ENCODE measurements around the gene OR2B2. TPM values are rescaled to one million over a fixed set of nuclear protein-coding genes. Genes with fewer than 3 reads are reported as not detected.

OR2B2 gene
- total and polyA plus RNA-seq, 2 experiments from 2014 or later: not detected

DNA sequence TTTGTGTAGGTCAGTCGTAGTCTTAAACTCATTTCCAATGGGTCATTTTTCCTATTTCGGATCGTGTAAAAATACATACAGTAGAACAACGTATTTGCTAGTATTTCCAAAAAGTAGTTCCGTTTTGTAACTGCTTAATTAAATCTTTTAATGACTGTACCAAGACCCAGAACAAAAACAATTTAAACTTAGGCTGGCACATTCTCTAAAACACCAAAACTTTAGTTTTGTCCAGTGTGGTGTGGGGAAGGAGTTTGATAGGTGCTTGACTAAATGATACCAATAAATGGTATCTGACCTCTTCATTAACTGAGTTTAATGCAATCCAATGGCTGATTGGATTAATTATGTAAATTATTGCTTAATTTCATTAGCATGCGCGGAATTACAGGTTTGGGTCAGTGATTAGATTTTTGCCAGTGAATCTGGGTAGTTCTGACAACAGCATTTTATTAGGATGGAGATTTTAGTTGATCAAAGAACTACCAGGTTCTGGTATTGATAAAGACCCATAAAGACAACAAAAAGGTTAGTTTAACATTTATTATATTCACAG, 20.8 kb downstream of the OR2B2 start:
- peaks cover 20% of the 10 kb centered on the region for H3K4me1 ChIP-seq (ENCODE audit: low read depth)
- no peaks in the 10 kb centered on the region for H3K27me3 ChIP-seq
- H3K4me3 ChIP-seq: peak overlapping the region; percentile 79
- H3K27ac ChIP-seq: peak overlapping the region; percentile 32
- TF ChIP-seq, protein P1, sequence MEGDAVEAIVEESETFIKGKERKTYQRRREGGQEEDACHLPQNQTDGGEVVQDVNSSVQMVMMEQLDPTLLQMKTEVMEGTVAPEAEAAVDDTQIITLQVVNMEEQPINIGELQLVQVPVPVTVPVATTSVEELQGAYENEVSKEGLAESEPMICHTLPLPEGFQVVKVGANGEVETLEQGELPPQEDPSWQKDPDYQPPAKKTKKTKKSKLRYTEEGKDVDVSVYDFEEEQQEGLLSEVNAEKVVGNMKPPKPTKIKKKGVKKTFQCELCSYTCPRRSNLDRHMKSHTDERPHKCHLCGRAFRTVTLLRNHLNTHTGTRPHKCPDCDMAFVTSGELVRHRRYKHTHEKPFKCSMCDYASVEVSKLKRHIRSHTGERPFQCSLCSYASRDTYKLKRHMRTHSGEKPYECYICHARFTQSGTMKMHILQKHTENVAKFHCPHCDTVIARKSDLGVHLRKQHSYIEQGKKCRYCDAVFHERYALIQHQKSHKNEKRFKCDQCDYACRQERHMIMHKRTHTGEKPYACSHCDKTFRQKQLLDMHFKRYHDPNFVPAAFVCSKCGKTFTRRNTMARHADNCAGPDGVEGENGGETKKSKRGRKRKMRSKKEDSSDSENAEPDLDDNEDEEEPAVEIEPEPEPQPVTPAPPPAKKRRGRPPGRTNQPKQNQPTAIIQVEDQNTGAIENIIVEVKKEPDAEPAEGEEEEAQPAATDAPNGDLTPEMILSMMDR (IDR thresholded peaks at IDR 0.05; ENCODE audit: low read depth, low read length): no peak
- no peaks in the 10 kb centered on the region for H3K9me3 ChIP-seq (ENCODE audit: low read depth)
- H3K36me3 ChIP-seq: no peaks in the 10 kb centered on the region
- no peak for DNase-seq (ENCODE audit: low read depth in 1 of 2, low spot score in 1 of 2)

DNA sequence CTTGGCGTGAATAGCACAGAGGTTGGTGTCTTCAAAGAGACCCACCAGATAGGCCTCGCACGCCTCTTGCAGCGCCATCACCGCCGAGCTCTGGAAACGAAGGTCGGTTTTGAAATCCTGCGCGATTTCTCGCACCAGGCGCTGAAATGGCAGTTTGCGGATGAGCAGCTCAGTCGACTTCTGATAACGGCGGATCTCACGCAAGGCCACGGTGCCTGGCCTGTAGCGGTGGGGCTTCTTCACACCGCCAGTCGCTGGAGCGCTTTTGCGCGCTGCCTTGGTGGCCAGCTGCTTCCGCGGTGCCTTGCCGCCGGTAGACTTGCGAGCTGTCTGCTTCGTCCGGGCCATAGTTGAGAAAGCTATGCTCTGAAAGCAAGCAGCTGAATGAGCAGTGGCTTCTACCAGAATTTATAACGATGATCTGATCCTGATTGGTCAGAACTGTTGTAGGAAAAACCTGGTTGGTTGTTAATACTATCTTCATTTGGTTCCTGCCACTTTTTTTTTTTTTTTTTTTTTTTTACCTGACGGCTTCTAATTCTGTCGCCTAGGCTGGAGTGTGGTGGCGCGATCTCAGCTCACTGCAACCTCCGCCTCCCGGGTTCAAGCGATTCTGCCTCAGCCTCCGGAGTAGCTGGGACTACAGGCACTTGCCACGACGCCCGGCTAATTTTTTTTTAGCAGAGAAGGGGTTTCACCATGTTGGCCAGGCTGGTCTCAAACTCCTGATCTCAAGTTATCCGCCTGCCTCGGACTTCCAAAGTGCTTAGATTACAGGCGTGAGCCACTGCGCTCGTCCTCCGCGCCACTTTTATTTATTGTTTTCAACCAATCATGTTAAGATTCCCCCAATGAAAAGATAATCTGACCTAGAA, 21.5 kb downstream of the OR2B2 start:
- Histone ChIP-seq H3K9me3 (ENCODE audit: low read depth) (no peaks in the 10 kb centered on the region), H3K4me3 (peak overlapping the region; percentile 79), H3K36me3 (no peaks in the 10 kb centered on the region), H3K27me3 (no peaks in the 10 kb centered on the region), H3K4me1 (ENCODE audit: low read depth) (peaks cover 20% of the 10 kb centered on the region), H3K27ac (peak overlapping the region; percentile 74)
- DNase-seq (ENCODE audit: low read depth in 1 of 2, low spot score in 1 of 2): peak; percentile 91 to 94
- TF ChIP-seq, protein P1 (IDR thresholded peaks at IDR 0.05; ENCODE audit: low read depth, low read length): no peak

DNA sequence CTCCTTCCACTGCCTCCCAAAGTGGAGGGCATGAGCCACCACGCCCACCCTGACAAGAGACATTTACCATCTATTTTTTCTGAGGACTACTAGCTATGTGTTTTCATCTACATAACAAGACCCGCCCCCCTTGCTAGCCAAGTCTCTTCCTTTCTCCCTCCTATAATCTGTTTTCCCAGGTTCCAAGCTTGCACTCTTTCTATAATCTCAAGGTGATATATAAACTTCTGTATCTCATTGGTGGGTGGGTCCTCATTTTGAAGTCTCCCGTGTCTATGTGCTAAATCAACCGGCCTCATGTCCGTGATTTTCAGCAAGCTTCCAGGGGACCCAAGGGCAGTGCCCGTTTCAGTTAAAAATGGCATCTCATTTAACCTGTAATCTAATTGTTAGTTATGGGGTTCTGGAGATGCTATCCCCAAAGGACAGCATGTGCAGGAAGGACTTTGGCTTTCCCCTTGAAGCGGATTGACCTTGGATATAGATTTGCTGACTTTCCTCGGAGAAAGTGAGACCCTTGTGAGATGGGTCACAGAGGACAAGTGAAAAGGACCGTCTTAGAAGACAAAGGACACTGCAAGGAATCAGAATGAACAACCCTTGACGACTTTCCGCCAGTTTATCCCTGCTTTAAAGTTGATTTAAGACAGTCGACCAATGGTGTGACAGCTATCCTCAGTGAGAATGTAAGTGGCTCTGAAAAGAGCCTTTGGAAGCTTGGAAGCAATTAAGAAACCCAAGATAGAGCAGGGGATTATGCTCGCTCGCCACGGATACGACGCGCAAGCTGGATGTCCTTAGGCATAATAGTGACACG, 22.4 kb downstream of the OR2B2 start:
- H3K27ac ChIP-seq: peak overlapping the region; percentile 74
- no peaks in the 10 kb centered on the region for H3K36me3 ChIP-seq
- H3K27me3 ChIP-seq: no peaks in the 10 kb centered on the region
- no peak for DNase-seq (ENCODE audit: low read depth in 1 of 2, low spot score in 1 of 2)
- H3K9me3 ChIP-seq (ENCODE audit: low read depth): no peaks in the 10 kb centered on the region
- peaks cover 20% of the 10 kb centered on the region for H3K4me1 ChIP-seq (ENCODE audit: low read depth)
- peak overlapping the region; percentile 79 for H3K4me3 ChIP-seq
- TF ChIP-seq, protein P1 (IDR thresholded peaks at IDR 0.05; ENCODE audit: low read depth, low read length): no peak

DNA sequence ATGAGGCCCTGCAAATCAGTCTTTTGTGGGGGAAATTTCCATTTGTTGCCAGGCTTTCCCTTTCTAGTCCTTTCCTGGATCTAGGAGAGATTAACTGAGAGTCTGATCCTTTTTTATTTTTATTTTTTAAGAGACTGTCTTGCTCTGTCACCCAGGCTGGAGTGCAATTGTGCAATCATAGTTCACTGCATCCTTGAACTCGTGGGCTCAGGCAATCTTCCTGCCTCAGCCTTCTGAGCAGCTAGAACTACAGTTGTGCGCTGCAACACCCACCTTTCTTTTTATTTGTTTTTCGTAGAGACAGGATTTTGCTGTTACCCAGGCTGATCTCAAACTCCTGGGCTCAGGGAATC, 22.9 kb downstream of the OR2B2 start:
- DNase-seq (ENCODE audit: low read depth in 1 of 2, low spot score in 1 of 2): no peak
- no peak overlapping the region for H3K27ac ChIP-seq
- no peaks in the 10 kb centered on the region for H3K27me3 ChIP-seq
- H3K9me3 ChIP-seq (ENCODE audit: low read depth): no peaks in the 10 kb centered on the region
- no peak overlapping the region for H3K4me3 ChIP-seq
- peaks cover 20% of the 10 kb centered on the region for H3K4me1 ChIP-seq (ENCODE audit: low read depth)
- TF ChIP-seq, protein P1 (IDR thresholded peaks at IDR 0.05; ENCODE audit: low read depth, low read length): no peak
- no peaks in the 10 kb centered on the region for H3K36me3 ChIP-seq

DNA sequence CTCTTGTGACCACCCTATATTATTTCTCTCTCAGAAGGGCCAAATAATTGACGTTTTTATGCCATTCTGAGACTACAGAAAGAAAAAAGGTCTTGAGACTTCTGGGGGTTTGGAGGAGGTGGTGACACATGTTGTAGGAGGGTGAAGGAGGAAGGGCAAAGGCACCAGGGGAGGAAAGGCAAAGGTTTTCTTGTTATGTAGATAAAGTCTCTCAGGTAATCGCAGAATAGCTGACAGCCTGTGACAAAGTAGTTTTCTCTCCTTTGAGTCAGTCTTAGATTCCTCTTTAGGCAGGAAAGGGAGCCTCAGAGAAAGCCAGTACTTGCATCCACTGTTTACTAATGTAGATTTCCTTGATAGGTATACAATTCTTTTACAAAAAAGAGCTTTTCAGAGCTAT, 23.6 kb downstream of the OR2B2 start:
- H3K4me3 ChIP-seq: no peak overlapping the region
- no peak overlapping the region for H3K27ac ChIP-seq

More for the DNA sequence above, 23.6 kb downstream of the OR2B2 start:
- Histone ChIP-seq H3K27me3 (no peaks in the 10 kb centered on the region), H3K9me3 (ENCODE audit: low read depth) (no peaks in the 10 kb centered on the region), H3K4me1 (ENCODE audit: low read depth) (peaks cover 20% of the 10 kb centered on the region), H3K36me3 (no peaks in the 10 kb centered on the region)
- DNase-seq (ENCODE audit: low read depth in 1 of 2, low spot score in 1 of 2): no peak
- TF ChIP-seq, protein P1 (IDR thresholded peaks at IDR 0.05; ENCODE audit: low read depth, low read length): no peak
